ENCODE results near the gene CTPS1.
A peak's percentile ranks its signal among the peaks of the same experiment; 100 is the strongest.

CTPS1 gene, protein sequence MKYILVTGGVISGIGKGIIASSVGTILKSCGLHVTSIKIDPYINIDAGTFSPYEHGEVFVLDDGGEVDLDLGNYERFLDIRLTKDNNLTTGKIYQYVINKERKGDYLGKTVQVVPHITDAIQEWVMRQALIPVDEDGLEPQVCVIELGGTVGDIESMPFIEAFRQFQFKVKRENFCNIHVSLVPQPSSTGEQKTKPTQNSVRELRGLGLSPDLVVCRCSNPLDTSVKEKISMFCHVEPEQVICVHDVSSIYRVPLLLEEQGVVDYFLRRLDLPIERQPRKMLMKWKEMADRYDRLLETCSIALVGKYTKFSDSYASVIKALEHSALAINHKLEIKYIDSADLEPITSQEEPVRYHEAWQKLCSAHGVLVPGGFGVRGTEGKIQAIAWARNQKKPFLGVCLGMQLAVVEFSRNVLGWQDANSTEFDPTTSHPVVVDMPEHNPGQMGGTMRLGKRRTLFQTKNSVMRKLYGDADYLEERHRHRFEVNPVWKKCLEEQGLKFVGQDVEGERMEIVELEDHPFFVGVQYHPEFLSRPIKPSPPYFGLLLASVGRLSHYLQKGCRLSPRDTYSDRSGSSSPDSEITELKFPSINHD

GRCh38 chr1:40979241-40980067 is at the start of gene CTPS1:
Gene CTPS1, plus strand, starts transcription at chr1:40979696. Its CDS starts 3,595 bp downstream, at chr1:40983291.
- peak; percentile 92 for DNase-seq (ENCODE audit: low spot score)

DNA sequence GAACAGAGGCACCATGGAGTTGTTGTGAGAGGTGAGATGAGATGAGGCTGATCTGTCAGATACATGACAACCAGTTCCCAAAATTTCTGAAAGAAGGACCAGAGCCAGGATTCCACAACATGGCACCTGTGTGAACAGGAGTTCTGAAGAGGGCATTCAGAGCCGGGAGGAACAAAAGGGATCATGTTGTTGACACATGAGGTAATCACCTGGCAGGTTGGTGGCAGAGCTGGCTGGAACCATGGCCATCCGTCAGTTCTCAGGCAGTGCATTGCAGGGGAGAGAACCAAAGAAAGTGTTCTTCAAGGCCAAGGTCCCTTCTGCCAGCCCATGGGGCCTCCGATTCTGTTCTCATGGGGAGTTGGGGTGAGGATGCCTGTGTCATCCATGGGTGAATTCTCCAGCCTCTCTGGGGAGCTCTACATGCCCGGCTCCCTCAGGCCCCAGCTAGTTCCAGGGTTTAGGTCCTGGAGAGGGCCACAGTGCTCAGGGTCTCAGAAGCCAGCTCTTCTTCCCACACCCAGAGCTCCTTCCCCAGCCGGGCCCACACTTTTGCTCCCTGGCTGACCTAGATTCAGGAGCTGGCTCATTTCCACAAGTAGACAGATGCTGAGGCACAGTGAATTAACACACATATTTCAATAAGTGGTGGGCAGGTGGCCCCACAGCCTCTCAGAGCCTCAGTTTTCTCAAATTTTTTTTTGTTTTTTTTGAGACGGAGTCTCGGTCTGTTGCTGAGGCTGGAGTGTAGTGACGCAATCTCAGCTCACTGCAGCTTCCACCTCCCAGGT is 49.1 kb upstream of the CTPS1 start:
- DNase-seq (ENCODE audit: low spot score): no peak

DNA sequence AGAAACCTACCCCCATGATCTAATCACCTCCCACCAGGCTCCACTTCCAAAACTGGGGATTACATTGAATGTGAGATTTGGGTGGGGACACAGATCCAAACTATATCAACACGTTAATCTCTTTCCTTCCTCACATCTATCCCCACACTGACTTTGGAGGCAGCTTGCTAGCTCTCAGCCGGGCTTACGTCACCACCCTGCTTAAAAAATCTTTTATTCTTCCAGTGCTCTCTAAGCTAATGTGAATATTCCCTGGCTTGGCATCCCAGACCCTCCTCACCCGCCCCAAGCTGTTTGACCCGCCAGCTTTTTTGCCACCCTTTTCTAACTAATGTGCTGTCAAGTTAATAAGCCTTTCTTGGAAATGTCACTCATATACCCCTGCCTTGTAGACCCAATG is 47.9 kb upstream of the CTPS1 start:
- no peak for DNase-seq (ENCODE audit: low spot score)

GRCh38 chr1:40932006-40932405 is 47.5 kb upstream of the CTPS1 start:
- DNase-seq (ENCODE audit: low spot score): no peak

DNA sequence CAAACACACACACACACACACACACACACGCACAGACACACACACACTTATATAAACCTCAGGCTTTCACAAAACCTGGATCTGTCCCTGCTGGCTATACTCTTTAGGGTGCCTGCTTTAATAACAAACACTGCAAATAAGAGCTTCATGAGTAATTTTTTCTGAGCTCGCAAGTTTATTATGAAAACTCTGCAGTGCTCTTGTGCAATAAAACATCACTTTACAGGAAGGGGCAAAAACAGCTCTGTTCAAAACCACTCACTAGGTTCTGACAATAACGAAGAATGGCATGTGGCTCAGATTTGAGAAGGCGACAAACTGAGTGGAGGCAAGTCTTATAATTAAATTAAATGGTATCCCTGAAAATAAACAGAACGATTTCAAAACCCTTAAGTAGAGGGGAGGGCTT is 42.6 kb upstream of the CTPS1 start:
- no peak for DNase-seq (ENCODE audit: low spot score)

DNA sequence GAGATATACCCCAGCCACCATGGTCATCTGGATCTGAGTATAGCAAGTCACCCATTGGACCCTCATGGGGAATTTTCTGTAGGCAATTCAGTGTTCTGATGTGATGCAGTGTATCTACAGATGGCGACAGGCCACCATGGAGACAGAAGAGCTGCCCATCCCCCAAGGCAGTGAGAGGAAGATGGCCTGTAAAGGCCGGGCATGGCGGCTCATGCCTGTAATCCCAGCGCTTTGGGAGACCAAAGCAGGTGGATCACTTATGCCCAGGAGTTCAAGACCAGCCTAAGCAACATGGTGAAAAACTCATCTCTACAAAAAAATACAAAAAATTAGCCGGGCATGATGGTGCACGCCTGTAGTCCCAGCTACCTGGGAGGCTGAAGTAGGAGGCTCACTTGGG is 41.1 kb upstream of the CTPS1 start:
- DNase-seq (ENCODE audit: low spot score): no peak

- no peak for DNase-seq (ENCODE audit: low spot score)
These were observed 40.0 kb upstream of the CTPS1 start for GRCh38 chr1:40939320-40940059.

DNA sequence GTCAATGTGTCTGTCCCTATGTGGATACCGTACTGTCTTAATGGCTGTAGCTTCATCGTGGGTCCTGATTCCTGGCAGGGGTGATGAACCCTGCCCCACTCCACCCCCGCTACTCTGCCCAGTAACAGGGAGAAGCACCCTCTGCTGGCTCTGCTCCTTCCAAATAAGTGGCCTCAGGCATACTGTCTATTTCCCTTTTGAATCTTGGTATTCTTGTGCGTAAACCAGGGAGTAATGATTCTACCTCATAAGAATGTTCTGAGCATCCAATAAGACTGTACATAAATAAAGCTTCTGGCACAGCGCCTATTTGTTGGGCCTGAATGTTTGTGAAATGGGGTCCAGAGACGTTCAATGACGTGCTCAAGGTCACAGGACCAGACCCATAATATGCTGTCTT is 35.2 kb upstream of the CTPS1 start:
- no peak for DNase-seq (ENCODE audit: low spot score)

DNA sequence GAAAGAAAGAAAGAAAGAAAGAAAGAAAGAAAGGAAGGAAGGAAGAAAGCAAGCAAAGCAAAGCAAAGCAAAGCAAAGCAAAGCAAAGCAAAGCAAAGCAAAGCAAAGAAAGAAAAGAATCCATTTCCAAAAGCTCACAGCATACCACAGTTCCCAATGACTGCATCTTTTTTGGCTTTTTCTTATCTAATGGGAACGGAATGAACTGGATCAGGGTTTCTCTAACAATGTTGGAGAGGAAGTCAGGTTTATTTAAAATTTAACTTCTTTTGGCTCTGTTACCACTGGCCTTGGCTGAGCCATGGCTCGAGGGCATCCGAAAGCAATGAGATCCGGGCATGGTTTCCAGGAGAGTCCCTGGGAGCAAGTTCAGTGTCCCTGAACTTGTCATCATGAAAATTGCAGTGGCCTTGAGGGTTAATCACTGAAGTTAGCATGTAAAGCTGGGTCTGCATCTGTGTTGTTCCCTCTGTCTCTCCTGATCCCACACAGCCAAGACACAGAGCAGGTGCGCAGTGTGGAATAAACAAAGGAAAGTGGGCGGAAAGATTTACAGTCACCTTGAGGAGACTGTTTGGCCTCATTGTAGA is 34.6 kb upstream of the CTPS1 start:
- no peak for DNase-seq (ENCODE audit: low spot score)

DNA sequence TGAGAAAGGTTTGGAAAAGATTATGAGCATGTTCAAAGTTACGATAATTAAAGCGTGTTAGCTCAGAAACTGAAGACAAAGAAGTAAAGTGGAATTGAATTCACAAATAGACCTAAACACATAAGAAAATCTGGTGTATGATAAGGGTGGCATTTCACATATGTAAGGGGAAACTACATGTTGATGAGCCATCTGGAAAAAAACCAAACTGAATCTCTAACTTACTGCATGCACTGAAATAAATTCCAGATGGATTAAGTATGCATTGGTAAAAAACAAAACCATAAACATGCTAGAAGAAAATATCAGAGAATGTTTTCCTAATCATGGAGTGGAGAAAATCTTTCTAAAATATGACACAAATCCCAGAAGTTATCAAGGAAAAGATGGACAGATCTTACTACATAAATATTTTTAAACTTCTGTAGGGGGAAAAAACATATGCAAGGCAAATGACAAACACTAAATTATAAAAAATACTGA is 34.0 kb upstream of the CTPS1 start:
- no peak for DNase-seq (ENCODE audit: low spot score)

GRCh38 chr1:40948741-40949443 is 30.6 kb upstream of the CTPS1 start:
- DNase-seq (ENCODE audit: low spot score): peak; percentile 71

DNA sequence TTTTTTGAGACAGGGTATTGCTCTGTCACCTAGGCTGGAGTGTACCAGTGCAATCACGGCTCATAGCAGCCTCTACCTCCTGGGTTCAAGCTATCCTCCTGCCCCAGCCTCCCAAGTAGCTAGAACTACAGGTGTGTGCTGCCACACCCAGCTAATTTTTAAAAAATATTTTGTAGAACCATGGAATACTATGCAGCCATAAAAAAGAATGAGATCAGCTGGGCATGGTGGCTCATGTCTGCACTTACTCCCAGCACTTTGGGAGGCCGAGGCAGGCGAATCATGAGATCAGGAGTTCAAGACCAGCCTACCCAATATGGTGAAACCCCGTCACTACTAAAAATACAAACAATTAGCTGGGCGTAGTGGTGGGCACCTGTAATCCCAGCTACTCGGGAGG is 29.9 kb upstream of the CTPS1 start:
- no peak for DNase-seq (ENCODE audit: low spot score)

DNA sequence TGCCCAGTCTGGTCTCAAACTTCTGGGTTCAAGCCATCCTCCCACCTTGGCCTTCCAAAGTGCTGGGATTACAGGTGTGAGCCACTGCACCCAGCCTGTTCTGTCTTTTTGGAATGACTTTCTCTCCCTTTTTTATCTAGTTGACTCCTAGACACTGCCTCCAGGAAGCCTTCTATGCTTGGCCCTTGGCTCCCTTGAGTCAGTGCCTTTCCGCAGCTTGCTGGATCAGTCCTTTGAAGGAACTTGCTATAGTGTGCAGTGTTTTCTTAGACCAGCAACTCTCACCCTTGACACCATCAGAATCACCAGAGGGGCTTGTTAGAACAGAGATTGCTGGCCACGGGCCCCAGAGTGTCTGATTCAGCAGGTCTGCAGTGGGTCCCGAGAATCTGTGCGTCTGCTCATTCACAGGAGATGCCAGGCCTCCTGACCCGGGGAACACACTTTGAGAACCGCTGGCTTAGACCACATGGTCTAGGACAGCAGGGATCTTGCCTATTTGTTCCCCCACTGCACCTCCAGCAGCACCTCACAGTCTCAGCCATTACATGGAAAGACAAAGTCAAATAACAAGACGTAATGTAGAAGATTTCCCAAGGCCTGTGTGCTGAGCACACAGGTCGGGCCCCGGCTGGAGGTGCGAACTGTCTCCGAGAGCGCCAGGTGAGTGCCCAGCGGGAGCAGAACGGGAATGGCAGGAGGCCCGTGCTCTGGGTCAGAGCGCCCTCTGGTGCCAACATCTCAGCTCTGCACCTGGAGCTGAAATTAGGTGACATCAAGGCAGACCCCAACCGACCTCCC is 27.4 kb upstream of the CTPS1 start:
- DNase-seq (ENCODE audit: low spot score): peak; percentile 66

DNA sequence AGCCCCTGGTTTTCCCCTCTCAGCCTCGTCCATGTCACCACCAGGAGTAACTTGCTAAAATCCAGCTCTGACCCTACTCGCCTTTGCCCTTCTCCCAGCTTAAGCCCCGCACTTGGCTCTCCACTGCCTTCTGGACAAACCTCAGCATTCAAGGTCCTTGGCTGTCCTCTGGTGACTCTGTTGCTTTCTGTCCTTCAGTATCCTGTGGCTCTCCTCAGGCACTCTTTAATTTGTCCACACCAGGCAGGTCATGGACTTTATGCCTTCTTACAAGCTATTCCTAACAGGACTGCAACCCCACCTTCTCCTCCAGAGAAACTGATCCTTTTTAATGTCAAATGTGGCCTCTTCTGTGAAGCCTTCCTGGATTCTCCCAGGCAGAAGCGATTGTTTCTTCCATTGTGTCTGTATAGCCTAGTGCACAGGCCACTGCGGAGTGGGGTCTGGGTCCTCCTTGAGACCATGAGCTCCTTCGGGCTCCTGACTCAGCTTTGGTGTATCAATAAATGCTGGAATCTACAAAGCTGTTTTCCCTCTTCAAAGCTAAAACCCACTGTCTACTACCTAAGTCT is 26.7 kb upstream of the CTPS1 start:
- DNase-seq (ENCODE audit: low spot score): no peak

DNA sequence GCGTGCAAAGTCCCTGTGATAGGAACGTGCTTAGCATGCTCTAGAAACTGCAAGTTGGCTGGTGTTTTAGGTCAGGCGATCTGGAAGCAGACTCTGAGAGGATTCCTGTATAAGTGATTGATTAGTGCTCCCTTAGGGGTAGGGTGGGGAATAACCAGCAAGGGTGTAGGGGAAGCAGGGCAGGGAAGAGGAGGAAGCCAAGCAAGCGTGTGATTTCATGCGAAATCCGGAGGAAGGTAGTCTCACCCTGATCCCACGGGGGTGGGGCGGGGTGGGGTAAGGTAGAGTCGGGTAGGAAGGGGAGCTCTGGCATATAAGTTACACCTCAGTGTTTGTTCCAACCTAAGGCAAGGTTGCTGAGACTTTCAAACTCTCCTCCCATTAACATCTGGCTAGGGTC is 24.9 kb upstream of the CTPS1 start:
- DNase-seq (ENCODE audit: low spot score): no peak

- DNase-seq (ENCODE audit: low spot score): no peak
These were observed 24.2 kb upstream of the CTPS1 start for GRCh38 chr1:40955266-40955665.

- DNase-seq (ENCODE audit: low spot score): no peak
These were observed 23.1 kb upstream of the CTPS1 start for GRCh38 chr1:40956407-40956806.

- DNase-seq (ENCODE audit: low spot score): no peak
These were observed 21.3 kb upstream of the CTPS1 start for GRCh38 chr1:40958210-40958609.

GRCh38 chr1:40965531-40965930 is 14.0 kb upstream of the CTPS1 start:
- DNase-seq (ENCODE audit: low spot score): no peak

Data from NAMALWA (cell line).